Activated T-cell treated with anti-CD3 and anti-CD28 coated beads, Interleukin-2, amount 50 U/mL, for 4 hours (primary cell): ENCODE data around the gene ARPP19. TPM values are rescaled to one million over a fixed set of nuclear protein-coding genes. Genes with fewer than 3 reads are reported as not detected.
A peak's percentile ranks its signal among the peaks of the same experiment; 100 is the strongest.

Source experiments
- ATAC-seq, 2 donors: fragments of 200-7000 bp; cut with Tn5 transposase; one replicate each; pipeline ENCODE4 v1.10.0; 2021
- DNase-seq: peaks from one replicate; pipeline ENCODE4 v3.0.0-alpha.2; 2020
- H3K27me3 Mint-ChIP-seq: one replicate; pipeline ENCODE4 v1.8.0; 2021; ENCODE audit warnings: low read depth, mixed read lengths
- H3K36me3 Mint-ChIP-seq: one replicate; pipeline ENCODE4 v1.8.0; 2022; ENCODE audit warnings: mixed read lengths; ENCODE audit not compliant: insufficient read depth
- H3K4me1 Mint-ChIP-seq: one replicate; pipeline ENCODE4 v1.8.0; 2021; ENCODE audit warnings: low read depth, mixed read lengths
- H3K4me3 Mint-ChIP-seq: one replicate; pipeline ENCODE4 v1.8.0; 2021; ENCODE audit warnings: mild to moderate bottlenecking, moderate library complexity, mixed read lengths
- H3K9me3 Mint-ChIP-seq: one replicate; pipeline ENCODE4 v1.8.0; 2021; ENCODE audit warnings: mixed read lengths
- total RNA-seq, 3 donors: library from RNA; stranded (reverse); gene quantifications; one replicate each; pipeline ENCODE4 v1.2.1, GENCODE V29; 2021

The ARPP19 gene
- total RNA-seq, 3 donors from 2014 or later, result 182 to 203 (median 189) TPM

DNA sequence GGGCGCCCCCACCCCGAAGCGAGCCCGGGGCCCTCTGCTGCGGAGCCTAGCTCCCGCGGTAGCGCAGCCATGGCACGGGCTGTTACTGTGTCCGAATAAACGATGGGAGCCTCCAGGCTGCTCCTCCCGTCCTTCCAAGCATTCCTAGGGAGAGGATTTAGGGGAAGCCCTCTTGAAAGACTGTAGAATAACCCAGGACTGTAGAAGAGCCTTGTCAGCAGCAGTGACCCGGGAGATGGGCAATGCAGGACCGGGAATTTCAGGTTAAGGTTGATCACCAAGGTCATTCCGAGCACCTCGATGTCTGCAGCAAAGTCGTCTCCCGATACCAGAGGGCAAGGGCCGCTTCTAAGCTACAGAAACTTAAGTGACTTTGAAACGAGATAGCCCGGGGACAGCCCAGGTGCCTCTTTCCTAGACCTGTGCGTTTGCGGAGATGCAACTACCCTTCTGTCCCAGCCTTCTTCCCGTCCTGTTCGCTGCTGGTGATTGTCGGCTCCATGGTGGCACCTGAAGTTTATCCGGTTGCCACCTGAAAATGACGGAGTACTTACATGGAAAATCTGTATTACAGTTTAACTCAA lies 39.4 kb downstream of the ARPP19 start:
- DNase-seq (peak; percentile 6), ATAC-seq (peak in 1 of 2 donors; percentile 2)
- peak overlapping the region; percentile 85 for H3K4me3 Mint-ChIP-seq
- peaks cover 4% of the 10 kb centered on the region for H3K27me3 Mint-ChIP-seq
- H3K9me3 Mint-ChIP-seq, result no peaks in the 10 kb centered on the region
- H3K4me1 Mint-ChIP-seq, result peaks cover 30% of the 10 kb centered on the region
- H3K36me3 Mint-ChIP-seq, result no peaks in the 10 kb centered on the region

DNA sequence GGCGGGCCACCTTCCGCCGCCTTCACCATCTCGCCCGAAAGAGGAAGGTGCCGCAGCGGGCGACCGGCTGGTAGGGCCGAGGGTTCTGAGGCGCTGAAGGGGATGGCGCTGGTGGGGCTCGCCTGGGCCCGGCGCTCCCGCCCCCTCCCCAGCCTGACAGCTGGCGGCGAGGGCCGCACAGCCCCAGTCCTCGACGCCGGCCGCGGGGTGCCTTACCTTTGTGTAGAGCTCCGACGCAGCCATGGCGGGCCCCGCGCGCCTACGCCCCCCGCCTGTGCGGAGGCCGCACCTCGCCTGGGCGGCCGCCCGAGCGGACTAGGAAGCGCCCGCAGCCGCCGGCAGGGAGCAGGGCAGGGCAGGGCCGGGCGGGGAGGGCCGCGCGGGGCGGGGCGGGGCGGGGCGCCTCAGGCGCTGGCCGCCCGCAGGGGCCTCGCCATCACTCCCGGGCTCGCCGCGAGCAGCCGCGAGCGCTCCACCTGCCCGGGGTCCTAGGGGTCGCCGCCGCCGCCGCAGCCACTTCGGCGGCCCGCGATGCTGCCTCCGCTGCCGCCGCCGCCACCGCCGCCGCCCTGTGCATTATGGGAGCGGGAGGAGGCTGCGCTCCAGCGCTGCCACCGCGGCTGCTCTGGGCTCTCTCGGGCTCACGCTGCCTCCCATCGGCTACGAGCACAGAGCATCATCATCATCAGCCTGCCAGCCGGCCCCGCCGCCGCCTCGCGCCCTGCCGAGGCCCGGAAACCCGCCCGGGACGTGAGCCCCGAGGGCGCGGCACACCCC lies 40.1 kb downstream of the ARPP19 start, which contains the start of gene MYO5A:
Gene MYO5A, minus strand, starts transcription at position 317 of the 777 bp plus-strand sequence. Its CDS starts 74 bp downstream, at position 243.
- Mint-ChIP-seq H3K4me3 (peak within 1 kb of the TSS; percentile 96), H3K9me3 (no peaks in the 10 kb centered on the region), H3K27me3 (peaks cover 4% of the 10 kb centered on the region), H3K4me1 (peaks cover 30% of the 10 kb centered on the region), H3K36me3 (no peaks in the 10 kb centered on the region)
- DNase-seq (peak; percentile 72), ATAC-seq (peak; percentile 88 to 90)

DNA sequence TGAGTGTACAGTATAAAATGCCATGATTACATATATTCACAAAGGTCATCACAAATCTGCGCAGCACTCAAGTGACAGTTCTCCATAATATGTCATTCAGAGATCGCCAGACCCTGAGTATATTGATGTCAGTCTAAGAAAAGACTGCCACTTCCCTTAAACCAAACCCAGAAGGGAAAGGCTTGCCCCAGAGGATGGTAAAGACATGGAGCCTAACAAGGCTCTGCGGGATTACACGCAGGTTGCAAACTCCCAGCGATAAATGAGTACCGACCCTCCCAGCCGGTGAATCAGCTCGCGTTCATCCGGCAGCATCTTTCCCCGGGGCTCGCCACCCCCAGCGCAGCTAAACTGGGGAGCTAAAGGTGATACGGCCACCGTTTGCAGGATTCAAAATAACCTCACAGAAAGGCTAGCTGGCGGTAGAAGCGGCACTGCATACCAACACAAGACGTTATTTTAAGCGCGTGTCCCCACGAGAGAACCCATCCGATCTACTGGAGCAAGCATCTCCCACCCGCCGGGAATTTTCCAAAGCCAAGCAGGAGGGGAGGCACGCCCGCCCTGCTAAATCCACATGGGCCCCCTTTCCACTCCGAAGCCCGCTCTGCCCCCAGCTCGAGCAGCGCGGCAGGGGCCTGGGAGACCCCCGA lies 40.8 kb downstream of the ARPP19 start:
- no peaks in the 10 kb centered on the region for H3K27me3 Mint-ChIP-seq
- peak overlapping the region; percentile 96 for H3K4me3 Mint-ChIP-seq
- ATAC-seq (peak; percentile 13 to 19), DNase-seq (peak; percentile 37)
- H3K4me1 Mint-ChIP-seq, result peaks cover 35% of the 10 kb centered on the region
- H3K36me3 Mint-ChIP-seq, result peaks cover 2% of the 10 kb centered on the region
- H3K9me3 Mint-ChIP-seq, result no peaks in the 10 kb centered on the region

DNA sequence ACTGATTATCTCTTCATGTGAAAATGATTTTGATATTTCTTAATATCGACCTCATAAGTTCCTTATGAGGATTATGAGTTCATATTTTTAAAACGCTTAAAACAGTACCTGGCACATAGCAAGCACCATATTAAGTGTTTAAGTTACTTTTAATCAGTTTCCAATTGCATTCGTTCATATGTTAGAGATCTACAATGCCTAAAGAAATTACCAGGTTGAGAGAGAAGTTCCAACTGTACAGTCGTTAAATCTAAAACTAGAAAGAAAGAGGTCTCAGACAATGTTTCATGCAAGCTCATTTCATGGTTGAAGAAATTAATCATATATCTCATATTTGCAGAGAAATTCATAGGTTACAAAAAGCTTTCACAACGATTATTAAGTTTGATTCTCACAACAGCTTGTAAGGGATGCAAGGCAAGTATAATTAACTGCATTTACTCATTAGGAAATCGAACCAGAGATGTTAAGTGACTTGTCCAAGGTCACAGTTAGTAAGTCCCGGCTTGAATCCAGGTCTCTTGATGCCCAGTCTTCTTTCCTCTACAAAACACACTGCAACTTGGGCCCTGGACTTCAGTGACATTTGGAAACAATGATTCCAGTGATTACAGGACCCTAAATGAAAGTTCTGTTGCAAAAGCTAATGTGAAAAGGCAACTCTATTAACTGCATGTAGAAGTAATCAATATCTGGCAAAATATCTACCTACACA lies 41.5 kb downstream of the ARPP19 start:
- Mint-ChIP-seq H3K9me3 (no peaks in the 10 kb centered on the region), H3K4me1 (peaks cover 36% of the 10 kb centered on the region), H3K4me3 (peak overlapping the region; percentile 96), H3K36me3 (peaks cover 2% of the 10 kb centered on the region), H3K27me3 (no peaks in the 10 kb centered on the region)
- DNase-seq (no peak), ATAC-seq (no peak)

DNA sequence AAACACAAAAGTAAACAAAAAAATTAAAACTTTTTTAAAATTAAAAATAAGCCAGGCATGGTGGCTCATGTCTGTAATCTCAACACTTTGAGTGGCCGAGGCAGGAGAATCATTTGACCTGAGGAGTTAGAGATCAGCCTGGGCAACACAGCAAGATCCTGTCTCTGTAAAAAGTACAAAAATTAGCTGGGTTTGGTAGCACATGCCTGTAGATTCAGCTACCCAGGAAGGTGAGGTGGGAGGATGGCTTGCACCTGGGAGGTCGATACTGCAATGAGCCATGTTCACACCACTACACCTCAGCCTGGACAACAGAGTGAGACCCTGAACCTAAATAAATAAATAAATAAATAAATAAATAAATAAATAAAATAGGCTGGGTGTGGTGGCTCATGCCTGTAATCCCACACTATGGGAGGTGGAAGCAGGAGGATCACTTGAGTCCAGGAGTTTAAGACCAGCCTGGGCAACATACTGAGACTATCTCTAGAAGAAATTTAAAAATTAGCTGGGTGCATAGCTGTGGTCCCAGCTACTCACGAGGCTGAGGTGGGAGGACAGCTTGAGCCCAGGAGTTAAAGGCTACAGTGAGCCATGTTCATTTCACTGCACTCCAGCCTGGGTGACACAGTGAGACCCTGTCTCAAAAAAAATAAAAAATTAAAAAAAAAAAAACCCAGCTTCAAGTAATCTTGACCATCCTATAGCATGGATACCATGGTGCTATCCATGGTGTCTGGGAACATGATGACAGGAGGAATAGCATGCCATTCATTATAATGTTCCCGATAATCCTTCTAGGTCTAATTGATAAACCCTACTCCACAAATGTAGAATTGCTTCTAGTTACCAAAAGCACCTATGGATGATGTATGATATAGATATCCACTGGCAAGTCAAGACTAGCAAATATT lies 44.4 kb downstream of the ARPP19 start:
- peaks cover 40% of the 10 kb centered on the region for H3K4me1 Mint-ChIP-seq
- ATAC-seq, result no peak
- no peaks in the 10 kb centered on the region for H3K27me3 Mint-ChIP-seq
- H3K9me3 Mint-ChIP-seq, result no peaks in the 10 kb centered on the region
- no peak for DNase-seq
- H3K36me3 Mint-ChIP-seq, result peaks cover 2% of the 10 kb centered on the region
- H3K4me3 Mint-ChIP-seq, result no peak overlapping the region

DNA sequence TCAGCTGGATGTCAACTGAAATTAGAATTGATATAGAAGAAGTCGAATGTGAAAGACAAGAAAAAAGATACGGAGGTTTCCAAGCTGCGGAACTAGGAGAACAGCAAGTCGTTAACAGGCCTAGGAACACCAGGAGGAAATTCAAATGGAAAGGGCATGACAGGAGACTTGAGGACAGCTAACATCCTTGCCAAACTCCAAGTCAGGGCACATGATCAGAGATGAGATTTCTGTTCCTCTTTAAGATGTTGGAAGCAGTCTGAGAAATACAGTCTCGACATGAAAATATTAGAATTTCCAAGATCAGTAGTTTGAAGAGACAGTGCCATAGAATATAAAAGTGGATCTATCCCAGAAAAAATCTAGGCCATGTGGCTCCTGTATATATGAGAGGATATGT lies 45.2 kb downstream of the ARPP19 start:
- Mint-ChIP-seq H3K9me3 (no peaks in the 10 kb centered on the region), H3K4me1 (peaks cover 44% of the 10 kb centered on the region), H3K4me3 (no peak overlapping the region), H3K36me3 (peaks cover 5% of the 10 kb centered on the region), H3K27me3 (no peaks in the 10 kb centered on the region)
- no peak for DNase-seq
- no peak for ATAC-seq

DNA sequence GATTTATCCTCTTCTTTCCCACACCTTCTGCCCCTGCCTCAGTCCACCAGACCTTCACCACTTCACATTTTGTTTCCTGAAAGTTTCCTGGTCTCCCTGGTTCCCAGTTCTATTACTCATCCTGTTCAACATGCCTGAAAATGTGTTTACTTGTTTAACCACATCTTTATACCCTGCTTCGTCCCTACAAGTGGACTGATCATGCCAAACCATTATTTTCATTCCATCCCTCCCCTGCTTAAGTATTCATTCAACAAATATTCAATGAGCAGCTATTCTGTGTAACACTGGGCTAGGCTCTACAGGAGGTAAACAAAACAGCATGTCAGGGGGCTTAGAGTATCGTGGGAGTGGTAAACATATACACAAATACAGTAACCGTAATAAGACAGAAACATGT lies 45.6 kb downstream of the ARPP19 start:
- ATAC-seq (no peak), DNase-seq (no peak)
- peaks cover 48% of the 10 kb centered on the region for H3K4me1 Mint-ChIP-seq
- no peaks in the 10 kb centered on the region for H3K9me3 Mint-ChIP-seq
- no peaks in the 10 kb centered on the region for H3K27me3 Mint-ChIP-seq
- H3K4me3 Mint-ChIP-seq, result no peak overlapping the region
- H3K36me3 Mint-ChIP-seq, result peaks cover 5% of the 10 kb centered on the region

DNA sequence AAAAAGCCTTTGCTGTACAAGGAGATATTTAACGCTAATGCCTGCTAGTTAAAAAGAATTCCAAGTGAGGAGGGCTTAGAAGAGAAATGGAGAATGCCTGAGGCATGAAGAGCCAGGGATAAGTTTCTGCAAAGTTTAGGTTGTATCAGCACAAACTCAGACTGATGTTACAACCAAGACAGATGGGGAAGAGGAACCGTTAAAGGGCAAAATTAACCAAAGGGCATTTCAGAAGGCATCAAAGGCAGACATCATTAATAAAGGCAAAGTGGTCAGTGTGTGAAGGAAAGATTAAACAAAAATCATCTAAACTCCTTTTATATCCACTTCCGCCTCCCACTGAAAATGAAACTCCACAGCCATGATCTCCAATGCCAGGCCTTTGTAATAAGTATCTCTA lies 47.1 kb downstream of the ARPP19 start:
- DNase-seq (no peak), ATAC-seq (no peak)
- Mint-ChIP-seq H3K4me3 (no peak overlapping the region), H3K27me3 (no peaks in the 10 kb centered on the region), H3K9me3 (no peaks in the 10 kb centered on the region), H3K36me3 (peaks cover 5% of the 10 kb centered on the region), H3K4me1 (peaks cover 33% of the 10 kb centered on the region)

DNA sequence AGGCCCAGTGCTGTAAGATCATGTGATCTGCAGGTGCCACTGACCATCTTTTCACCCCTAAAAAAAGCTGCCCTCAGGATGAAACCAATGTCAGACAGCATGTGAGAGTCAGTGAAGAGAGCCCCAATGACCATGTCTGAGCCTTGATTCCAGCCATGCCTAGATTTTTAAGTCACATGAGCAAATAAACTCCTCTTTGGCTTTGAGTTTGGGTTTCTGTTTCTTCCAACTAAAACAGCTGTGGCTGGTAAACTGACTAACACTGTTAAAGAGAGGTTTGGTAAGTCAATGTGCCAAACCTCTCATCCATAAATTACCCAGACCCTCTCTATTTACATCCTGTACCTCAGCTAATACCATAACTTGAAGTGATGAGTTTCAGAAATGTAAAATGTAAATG lies 48.4 kb downstream of the ARPP19 start:
- no peak for DNase-seq
- H3K36me3 Mint-ChIP-seq, result peaks cover 5% of the 10 kb centered on the region
- H3K4me1 Mint-ChIP-seq, result peaks cover 27% of the 10 kb centered on the region
- no peaks in the 10 kb centered on the region for H3K9me3 Mint-ChIP-seq
- no peak for ATAC-seq
- no peak overlapping the region for H3K4me3 Mint-ChIP-seq
- H3K27me3 Mint-ChIP-seq, result no peaks in the 10 kb centered on the region

DNA sequence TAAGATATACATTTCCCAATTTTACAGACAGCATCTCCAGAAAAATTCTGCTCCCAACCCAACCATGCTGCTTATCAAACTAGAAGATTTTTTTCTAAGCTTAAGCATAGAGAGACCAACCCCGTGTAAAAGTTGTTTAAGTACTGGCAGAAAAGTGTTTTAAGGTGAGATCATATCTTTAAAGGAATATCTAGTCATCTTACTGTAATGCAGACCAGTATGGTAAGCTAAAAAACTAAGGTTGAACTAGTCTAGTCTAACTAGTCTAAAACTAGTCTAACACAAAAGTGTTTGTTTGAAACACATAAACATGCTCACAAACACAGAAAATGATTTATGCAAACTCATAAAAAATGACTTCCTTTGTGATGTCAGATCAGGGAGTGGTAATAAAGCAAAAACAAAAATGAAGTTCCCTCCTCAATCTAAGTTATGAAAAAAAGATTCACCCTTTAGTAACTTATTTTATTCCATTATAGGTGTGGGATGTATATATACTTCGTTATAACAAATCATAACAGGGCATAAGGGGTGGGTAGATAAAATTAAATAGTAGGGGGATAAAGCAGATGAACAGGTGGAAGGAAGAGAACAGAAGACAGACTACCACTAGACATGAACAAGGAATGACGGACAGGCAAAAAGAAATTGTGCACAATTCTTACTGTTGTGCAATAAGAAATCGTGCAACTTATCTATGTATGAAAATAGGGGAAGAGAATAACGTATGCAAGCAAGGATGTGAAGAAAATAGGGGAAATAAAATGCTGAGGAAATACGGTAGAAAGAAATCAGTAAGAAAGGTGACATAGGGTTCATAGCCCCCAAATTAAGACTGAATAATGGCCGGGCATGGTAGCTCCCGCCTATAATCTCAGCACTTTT lies 50.1 kb downstream of the ARPP19 start:
- Mint-ChIP-seq H3K4me1 (peaks cover 27% of the 10 kb centered on the region), H3K36me3 (peaks cover 5% of the 10 kb centered on the region), H3K9me3 (no peaks in the 10 kb centered on the region), H3K27me3 (no peaks in the 10 kb centered on the region), H3K4me3 (no peak overlapping the region)
- ATAC-seq, result no peak
- no peak for DNase-seq

DNA sequence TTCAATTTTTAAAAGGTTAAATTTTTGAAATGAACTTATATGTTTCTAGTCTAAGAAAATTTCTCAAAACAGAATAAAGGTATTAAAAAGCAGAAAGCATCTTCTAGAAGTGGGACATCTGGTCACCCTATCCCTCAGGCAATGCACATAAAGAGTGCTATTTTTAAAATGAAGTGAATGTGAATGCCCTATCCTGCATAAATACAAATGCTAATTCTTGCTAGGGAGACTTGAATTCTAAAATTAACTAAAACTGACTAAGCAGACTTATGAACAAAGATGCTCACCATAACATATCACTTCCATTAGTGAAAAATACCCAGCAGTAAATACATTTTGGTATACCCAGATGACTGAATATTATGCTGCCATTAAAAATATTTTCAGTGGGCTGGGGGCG lies 51.8 kb downstream of the ARPP19 start:
- peaks cover 18% of the 10 kb centered on the region for H3K4me1 Mint-ChIP-seq
- no peak overlapping the region for H3K4me3 Mint-ChIP-seq
- H3K36me3 Mint-ChIP-seq, result peaks cover 2% of the 10 kb centered on the region
- DNase-seq (no peak), ATAC-seq (no peak)
- H3K9me3 Mint-ChIP-seq, result no peaks in the 10 kb centered on the region
- no peaks in the 10 kb centered on the region for H3K27me3 Mint-ChIP-seq

DNA sequence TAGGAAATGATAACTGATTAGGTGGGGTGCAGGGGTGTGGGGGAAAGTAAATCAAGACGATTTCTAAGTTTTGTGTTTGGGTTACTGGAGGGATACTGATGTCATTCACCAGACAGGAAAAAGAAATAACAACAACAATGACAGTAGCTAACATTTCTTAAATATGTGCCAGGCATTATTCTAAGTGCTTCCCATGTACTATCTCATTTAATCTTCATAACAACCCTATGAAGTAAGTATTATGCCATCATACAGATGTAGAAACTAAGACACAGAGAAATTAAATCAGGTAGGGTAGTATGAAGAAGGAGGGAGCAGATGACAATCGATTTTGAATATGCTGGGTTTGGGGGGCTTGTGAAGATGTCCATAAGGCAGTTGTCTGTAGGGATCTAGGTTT lies 53.5 kb downstream of the ARPP19 start:
- Mint-ChIP-seq H3K4me1 (peaks cover 20% of the 10 kb centered on the region), H3K36me3 (peaks cover 2% of the 10 kb centered on the region), H3K4me3 (no peak overlapping the region), H3K27me3 (no peaks in the 10 kb centered on the region), H3K9me3 (no peaks in the 10 kb centered on the region)
- no peak for ATAC-seq
- no peak for DNase-seq

DNA sequence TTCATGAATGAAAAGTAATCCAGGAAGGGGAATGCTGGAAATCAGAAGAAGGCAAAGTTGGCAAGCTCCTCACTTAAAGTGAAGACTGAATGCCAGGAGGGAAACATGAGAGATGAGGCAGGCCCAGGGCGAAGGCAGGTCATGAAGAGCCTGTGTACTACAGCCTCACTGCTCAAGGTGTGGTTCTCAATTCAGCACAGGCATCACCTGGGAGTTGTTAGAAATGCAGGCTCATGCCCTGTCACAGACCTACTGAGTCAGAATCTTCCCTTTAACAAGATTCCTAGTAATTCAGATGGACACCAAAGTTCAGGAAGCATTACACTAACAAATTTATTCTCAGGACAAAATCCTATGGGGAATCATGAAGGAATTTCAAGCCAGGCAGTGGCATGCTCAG lies 54.3 kb downstream of the ARPP19 start:
- Mint-ChIP-seq H3K36me3 (peaks cover 2% of the 10 kb centered on the region), H3K4me1 (peaks cover 25% of the 10 kb centered on the region), H3K27me3 (no peaks in the 10 kb centered on the region), H3K4me3 (no peak overlapping the region), H3K9me3 (no peaks in the 10 kb centered on the region)
- no peak for ATAC-seq
- no peak for DNase-seq
